ENCODE data around the gene DGKE.

DNA sequence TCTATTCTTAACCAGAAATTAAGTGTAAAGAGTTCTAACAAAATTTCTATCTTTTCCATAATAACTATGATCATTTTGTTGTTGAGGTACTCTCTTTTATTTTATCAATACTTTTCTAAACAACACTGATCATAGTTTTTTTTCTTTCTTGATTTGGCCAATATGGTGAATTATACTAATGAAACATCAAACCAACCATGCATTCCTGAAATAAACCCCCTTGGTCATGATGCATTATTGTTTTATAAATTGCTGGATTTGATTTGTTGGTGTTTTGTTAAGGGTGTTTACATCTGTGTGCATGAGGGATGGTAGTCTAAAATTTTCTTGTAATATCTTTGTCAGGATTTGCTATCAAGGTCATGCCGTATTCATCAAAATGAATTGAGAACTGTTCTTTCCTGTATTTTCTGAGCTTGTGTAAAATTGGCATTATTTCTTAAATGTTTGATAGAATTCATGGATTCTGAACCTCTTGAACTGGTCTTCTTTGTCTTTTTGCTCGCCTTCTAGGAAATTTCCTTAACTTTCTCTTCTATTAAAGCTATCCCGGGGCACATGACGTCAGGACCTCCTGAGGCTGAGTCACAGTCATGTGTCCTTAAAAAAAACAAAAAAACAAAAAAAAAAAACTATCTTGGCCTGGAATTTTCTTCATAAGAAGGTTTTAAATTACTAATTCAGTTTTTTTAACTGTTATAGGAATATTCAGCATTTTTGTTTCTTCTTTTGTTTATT lies 83.8 kb downstream of the DGKE start:
- TF ChIP-seq, protein P1, sequence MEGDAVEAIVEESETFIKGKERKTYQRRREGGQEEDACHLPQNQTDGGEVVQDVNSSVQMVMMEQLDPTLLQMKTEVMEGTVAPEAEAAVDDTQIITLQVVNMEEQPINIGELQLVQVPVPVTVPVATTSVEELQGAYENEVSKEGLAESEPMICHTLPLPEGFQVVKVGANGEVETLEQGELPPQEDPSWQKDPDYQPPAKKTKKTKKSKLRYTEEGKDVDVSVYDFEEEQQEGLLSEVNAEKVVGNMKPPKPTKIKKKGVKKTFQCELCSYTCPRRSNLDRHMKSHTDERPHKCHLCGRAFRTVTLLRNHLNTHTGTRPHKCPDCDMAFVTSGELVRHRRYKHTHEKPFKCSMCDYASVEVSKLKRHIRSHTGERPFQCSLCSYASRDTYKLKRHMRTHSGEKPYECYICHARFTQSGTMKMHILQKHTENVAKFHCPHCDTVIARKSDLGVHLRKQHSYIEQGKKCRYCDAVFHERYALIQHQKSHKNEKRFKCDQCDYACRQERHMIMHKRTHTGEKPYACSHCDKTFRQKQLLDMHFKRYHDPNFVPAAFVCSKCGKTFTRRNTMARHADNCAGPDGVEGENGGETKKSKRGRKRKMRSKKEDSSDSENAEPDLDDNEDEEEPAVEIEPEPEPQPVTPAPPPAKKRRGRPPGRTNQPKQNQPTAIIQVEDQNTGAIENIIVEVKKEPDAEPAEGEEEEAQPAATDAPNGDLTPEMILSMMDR (IDR thresholded peaks at IDR 0.05) = no peak
- no peak for TF ChIP-seq POLR2AphosphoS5 (IDR thresholded peaks at IDR 0.05; ENCODE audit: low read depth, low read length)
- TF ChIP-seq SIN3A (IDR thresholded peaks at IDR 0.05; ENCODE audit: borderline replicate concordance, insufficient read depth, low read depth, low read length) = no peak
